Tibial nerve (tissue), 4 donors: ENCODE measurements around the gene IL9R. TPM values are rescaled to one million over a fixed set of nuclear protein-coding genes. Genes with fewer than 3 reads are reported as not detected.
"Not testable (repeated sequence)": the region's sequence is repeated elsewhere in the genome, so short reads cannot be mapped to it uniquely, and the experiment has no call there.

Experiments
- DNase-seq, 2 donors: peaks; one replicate each; pipeline ENCODE4 v3.0.0-alpha.2; 2019; ENCODE audit warnings: low spot score in 2 of 2
- H3K27ac ChIP-seq, 4 donors: fragments of 200-600 bp; sonication (generic) in 3 of 4; one replicate each; pipeline ENCODE4 v1.5.1; 2017 to 2019; ENCODE audit warnings: mild to moderate bottlenecking in 1 of 4
- H3K27me3 ChIP-seq, 2 donors: fragments of 200-600 bp; sonication (generic) in 1 of 2; one replicate each; pipeline versions ENCODE4 v1.5.1 to v1.6.0; 2017 to 2019
- H3K36me3 ChIP-seq, 3 donors: fragments of 200-600 bp; sonication (generic); one replicate each; pipeline ENCODE4 v1.5.1; 2018 to 2019
- H3K4me1 ChIP-seq, 4 donors: fragments of 200-600 bp; sonication (generic) in 3 of 4; one replicate each; pipeline ENCODE4 v1.5.1; 2017 to 2019
- H3K4me3 ChIP-seq, 4 donors: fragments of 200-600 bp; sonication (generic) in 3 of 4; one replicate each; pipeline ENCODE4 v1.5.1; 2017 to 2019; ENCODE audit warnings: mild to moderate bottlenecking in 1 of 4, moderate library complexity in 1 of 4
- H3K9me3 ChIP-seq, 4 donors: fragments of 200-600 bp; sonication (generic) in 3 of 4; one replicate each; pipeline ENCODE4 v1.5.1; 2017 to 2019
- EP300 ChIP-seq, 2 donors: sonication (generic); formaldehyde crosslinking; IDR thresholded peaks; one replicate each; pipeline ENCODE4 v1.6.1; 2017; ENCODE audit warnings: antibody characterized with exemption in 2 of 2, mild to moderate bottlenecking in 1 of 2
- POLR2A ChIP-seq, 2 donors: fragments of 450-650 bp; IDR thresholded peaks; one replicate each; pipeline ENCODE4 v1.6.1; 2017; ENCODE audit warnings: antibody characterized with exemption in 2 of 2, mild to moderate bottlenecking in 2 of 2, moderate library complexity in 2 of 2
- WGBS, 2 donors: methylation state at CpG; one replicate each; pipeline ENCODE4 v1.1.5; 2018; 5-methylcytosine and 5-hydroxymethylcytosine counted together
- total RNA-seq, 4 donors: library from RNA; depleted of rRNA; stranded (reverse); fragments of >200 nt; gene quantifications; one replicate each; pipeline ENCODE4 v1.1.0, GENCODE V29; 2016
- TF ChIP-seq, protein P1 (sequence below), 5 experiments: fragments of 200-600 bp in 3 of 5; fragments of 450-650 bp in 2 of 5; sonication (generic) in 3 of 5; IDR thresholded peaks; one replicate each; pipeline ENCODE4 v1.5.1; 2016 to 2019; ENCODE audit warnings: antibody characterized with exemption in 5 of 5, mild to moderate bottlenecking in 3 of 5, moderate library complexity in 2 of 5

Gene IL9R
- total RNA-seq, 4 donors from 2014 or later, result 0.39 to 0.44 TPM; not detected in 2

DNA sequence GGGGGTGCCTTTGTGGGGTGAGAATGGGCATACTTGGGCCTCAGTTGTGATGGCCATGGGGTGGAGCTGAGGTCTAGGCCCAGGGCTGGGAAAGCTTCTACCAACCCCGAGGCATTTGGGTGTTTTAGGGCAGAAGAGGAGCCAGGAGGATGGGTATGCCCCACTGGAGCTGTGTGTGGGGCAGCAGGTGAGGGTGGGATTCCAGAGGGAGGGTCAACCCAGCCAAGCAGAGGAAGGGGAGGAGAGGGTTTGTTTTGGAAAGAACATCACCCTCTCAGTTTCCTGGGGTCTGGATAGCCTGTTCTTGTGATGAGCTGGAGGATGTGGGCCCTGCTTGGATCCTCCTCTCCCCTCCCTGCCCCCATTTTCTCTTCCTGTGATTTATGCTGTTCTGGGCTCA lies 620 bp downstream of the IL9R start:
- Histone ChIP-seq H3K9me3 (peaks cover 0 to 5% (median 0%) of the 10 kb centered on the region in 4 donors), H3K36me3 (no peaks in the 10 kb centered on the region), H3K27me3 (no peaks in the 10 kb centered on the region), H3K27ac (no peak overlapping the region), H3K4me3 (no peak overlapping the region), H3K4me1 (no peaks in the 10 kb centered on the region)
- WGBS, 2 donors, result 20 to 43% methylated on average over 1 of the region's 1 CpG
- TF ChIP-seq EP300 (IDR thresholded peaks at IDR 0.05) (no peak), POLR2A (IDR thresholded peaks at IDR 0.05) (no peak)
- TF ChIP-seq, protein P1, sequence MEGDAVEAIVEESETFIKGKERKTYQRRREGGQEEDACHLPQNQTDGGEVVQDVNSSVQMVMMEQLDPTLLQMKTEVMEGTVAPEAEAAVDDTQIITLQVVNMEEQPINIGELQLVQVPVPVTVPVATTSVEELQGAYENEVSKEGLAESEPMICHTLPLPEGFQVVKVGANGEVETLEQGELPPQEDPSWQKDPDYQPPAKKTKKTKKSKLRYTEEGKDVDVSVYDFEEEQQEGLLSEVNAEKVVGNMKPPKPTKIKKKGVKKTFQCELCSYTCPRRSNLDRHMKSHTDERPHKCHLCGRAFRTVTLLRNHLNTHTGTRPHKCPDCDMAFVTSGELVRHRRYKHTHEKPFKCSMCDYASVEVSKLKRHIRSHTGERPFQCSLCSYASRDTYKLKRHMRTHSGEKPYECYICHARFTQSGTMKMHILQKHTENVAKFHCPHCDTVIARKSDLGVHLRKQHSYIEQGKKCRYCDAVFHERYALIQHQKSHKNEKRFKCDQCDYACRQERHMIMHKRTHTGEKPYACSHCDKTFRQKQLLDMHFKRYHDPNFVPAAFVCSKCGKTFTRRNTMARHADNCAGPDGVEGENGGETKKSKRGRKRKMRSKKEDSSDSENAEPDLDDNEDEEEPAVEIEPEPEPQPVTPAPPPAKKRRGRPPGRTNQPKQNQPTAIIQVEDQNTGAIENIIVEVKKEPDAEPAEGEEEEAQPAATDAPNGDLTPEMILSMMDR (IDR thresholded peaks at IDR 0.05), result no peak
- no peak for DNase-seq

DNA sequence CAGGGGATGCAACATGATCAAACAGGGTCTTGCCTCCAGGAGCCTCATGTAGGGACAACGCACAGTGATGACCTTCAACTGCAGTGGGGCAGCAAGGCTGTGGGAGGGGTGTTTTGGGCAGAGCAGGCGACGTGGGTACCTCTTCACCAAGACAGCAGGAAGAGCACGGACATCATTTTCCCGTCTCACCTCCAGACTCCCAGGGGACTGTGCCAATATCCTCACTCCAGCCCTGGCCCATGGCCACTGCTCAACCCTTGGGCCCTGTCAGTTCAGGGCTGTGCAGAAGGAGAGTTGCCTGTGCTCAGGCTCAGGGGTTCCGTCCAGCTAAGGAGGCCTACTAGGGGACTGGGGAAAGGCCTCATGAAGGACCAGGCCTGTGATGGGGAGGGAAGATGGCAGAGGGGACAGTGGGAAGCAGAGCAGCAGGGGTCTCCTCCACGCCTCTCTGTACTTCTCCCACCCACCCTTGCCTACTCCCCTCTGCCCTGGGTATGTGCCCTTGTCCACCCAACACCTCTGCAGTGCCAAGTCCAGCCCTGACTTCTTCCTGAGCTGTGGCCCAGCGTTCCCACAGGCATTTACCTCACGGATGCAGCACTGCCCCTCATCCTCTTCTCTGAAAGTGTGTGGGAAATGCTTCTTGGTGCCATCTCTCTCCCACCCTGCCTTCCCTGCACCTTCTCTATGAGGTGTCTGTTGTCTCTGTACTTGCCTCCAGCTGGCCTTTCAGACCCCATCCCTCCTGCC lies 1.4 kb downstream of the IL9R start:
- WGBS, 2 donors, result 73 to 74% methylated on average over 8 to 9 of the region's 9 CpGs
- Histone ChIP-seq H3K9me3 (peaks cover 0 to 5% (median 0%) of the 10 kb centered on the region in 4 donors), H3K27me3 (no peaks in the 10 kb centered on the region), H3K36me3 (no peaks in the 10 kb centered on the region), H3K27ac (no peak overlapping the region), H3K4me3 (no peak overlapping the region), H3K4me1 (no peaks in the 10 kb centered on the region)
- DNase-seq, result no peak
- no peak for TF ChIP-seq EP300 (IDR thresholded peaks at IDR 0.05)
- no peak for TF ChIP-seq POLR2A (IDR thresholded peaks at IDR 0.05)
- TF ChIP-seq, protein P1 (IDR thresholded peaks at IDR 0.05), result no peak

GRCh38 chrX:155999751-156000150 lies 2.3 kb downstream of the IL9R start:
- not testable (repeated sequence) for H3K36me3 ChIP-seq
- WGBS, 2 donors, result 89 to 90% methylated on average over 9 of the region's 9 CpGs

DNA sequence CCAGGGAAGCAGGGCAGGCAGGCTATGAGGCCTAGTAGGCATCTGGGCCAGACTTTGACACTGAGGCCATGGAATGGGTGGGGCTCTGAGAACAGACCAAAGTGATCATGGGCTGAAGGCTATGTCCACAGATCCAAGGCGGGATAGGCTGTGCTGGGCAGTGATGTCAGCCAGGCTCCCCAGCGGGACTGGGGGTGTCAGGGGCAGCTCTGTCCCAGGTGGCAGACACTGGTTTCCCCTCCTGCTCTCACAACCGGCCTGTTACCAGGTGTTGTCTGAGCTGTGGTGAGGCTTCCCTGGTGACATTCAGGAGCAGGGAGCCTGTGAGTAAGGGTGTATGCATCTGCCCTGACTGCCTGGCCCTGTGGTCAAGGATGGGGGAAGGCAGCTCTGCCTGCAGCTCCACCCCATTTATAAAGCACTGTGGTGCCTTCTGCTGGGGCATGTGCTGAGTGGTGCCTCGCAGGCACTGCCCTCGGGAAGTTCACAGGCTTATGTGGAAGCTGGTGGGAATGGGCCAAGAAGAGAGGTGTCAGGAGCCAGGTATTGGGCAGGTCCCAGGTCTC lies 2.9 kb downstream of the IL9R start:
- Histone ChIP-seq H3K27me3 (no peaks in the 10 kb centered on the region), H3K9me3 (no peaks in the 10 kb centered on the region), H3K36me3 (no peaks in the 10 kb centered on the region), H3K27ac (no peak overlapping the region), H3K4me1 (no peaks in the 10 kb centered on the region), H3K4me3 (no peak overlapping the region)
- TF ChIP-seq, protein P1 (IDR thresholded peaks at IDR 0.05), result no peak
- TF ChIP-seq POLR2A (IDR thresholded peaks at IDR 0.05) (no peak), EP300 (IDR thresholded peaks at IDR 0.05) (no peak)
- DNase-seq, result no peak
- WGBS, 2 donors, result 78 to 86% methylated on average over 3 to 5 of the region's 5 CpGs

More at GRCh38 chrX:155999751-156000150, 2.3 kb downstream of the IL9R start:
- not testable (repeated sequence) for H3K27me3 ChIP-seq, DNase-seq, H3K9me3 ChIP-seq, H3K4me1 ChIP-seq, H3K4me3 ChIP-seq, H3K27ac ChIP-seq

DNA sequence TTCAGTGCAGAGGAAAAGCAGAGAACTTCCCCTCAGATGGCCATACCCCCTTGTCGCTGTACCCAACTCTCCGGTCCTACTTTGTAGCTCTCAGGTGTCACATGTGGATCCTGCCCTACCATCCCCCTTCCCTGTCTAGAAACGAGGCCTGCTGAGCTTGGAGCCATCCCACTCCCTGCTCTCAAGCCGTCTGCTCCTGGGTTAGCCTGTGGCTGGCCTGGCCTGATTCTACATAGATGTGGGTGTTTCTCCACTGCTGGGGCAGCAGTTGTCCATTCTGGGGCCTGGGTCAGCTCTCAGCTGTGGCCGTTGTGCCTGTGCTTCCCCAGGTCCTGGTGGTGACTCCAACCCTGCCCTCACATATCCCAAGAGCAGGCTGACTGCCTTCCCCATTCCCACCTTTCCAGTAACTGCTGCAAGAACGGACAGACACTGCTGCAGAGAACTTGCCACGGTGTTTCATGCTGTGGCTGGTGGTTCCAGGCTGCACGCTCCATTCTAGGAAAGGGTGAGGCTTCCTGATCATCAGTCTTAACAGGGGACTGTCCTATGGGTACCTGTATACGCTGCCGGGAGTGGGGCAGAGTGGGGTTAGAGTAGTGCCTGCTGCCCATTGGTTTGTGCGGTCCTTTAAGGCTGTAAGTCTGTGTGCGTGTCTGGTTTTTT lies 3.6 kb downstream of the IL9R start:
- Histone ChIP-seq H3K27ac (no peak overlapping the region), H3K27me3 (no peaks in the 10 kb centered on the region), H3K9me3 (no peaks in the 10 kb centered on the region), H3K4me3 (no peak overlapping the region), H3K4me1 (no peaks in the 10 kb centered on the region), H3K36me3 (no peaks in the 10 kb centered on the region)
- WGBS, 2 donors, result 64 to 75% methylated on average over 12 of the region's 12 CpGs
- TF ChIP-seq, protein P1 (IDR thresholded peaks at IDR 0.05), result no peak
- TF ChIP-seq POLR2A (IDR thresholded peaks at IDR 0.05), result no peak
- no peak for TF ChIP-seq EP300 (IDR thresholded peaks at IDR 0.05)
- no peak for DNase-seq
